GM18499 (cell line): ENCODE data around the gene GLIPR2.
"Not testable (repeated sequence)": the region's sequence is repeated elsewhere in the genome, so short reads cannot be mapped to it uniquely, and the experiment has no call there.

Source experiments
- ATAC-seq: cut with Tn5 transposase; IDR thresholded peaks from one replicate; pipeline ENCODE4 v1.9.1; 2021; ENCODE audit warnings: moderate number of reproducible peaks; ENCODE audit not compliant: insufficient read depth, unreplicated experiment

The GLIPR2 gene

GRCh38 chr9:36136272-36136893, at the start of gene GLIPR2:
TSS of gene GLIPR2 (plus strand) at chr9:36136733. CDS start at chr9:36136779, 46 bp downstream.
- peak; percentile 69 for ATAC-seq

GRCh38 chr9:36087054-36087453, 49.5 kb upstream of the GLIPR2 start:
- not testable (repeated sequence) for ATAC-seq

GRCh38 chr9:36088020-36088419, 48.5 kb upstream of the GLIPR2 start:
- ATAC-seq: no peak

GRCh38 chr9:36091026-36091953, 45.2 kb upstream of the GLIPR2 start:
- ATAC-seq: no peak

- no peak for ATAC-seq
Measured at GRCh38 chr9:36092014-36092413, 44.5 kb upstream of the GLIPR2 start.

GRCh38 chr9:36092509-36093215, 43.9 kb upstream of the GLIPR2 start:
- ATAC-seq: peak; percentile 87

GRCh38 chr9:36093384-36093783, 43.1 kb upstream of the GLIPR2 start:
- ATAC-seq: no peak

- no peak for ATAC-seq
Measured at GRCh38 chr9:36099718-36100117, 36.8 kb upstream of the GLIPR2 start.

- ATAC-seq: no peak
Measured at GRCh38 chr9:36100532-36100931, 36.0 kb upstream of the GLIPR2 start.

- ATAC-seq: no peak
Measured at GRCh38 chr9:36101916-36102741, 34.4 kb upstream of the GLIPR2 start.

GRCh38 chr9:36102742-36103495, 33.6 kb upstream of the GLIPR2 start:
- ATAC-seq: peak; percentile 68

- no peak for ATAC-seq
Measured at GRCh38 chr9:36109071-36109470, 27.5 kb upstream of the GLIPR2 start.

GRCh38 chr9:36110434-36110833, 26.1 kb upstream of the GLIPR2 start:
- no peak for ATAC-seq

GRCh38 chr9:36112516-36112915, 24.0 kb upstream of the GLIPR2 start:
- ATAC-seq: no peak

GRCh38 chr9:36113999-36114398, 22.5 kb upstream of the GLIPR2 start:
- ATAC-seq: no peak

- no peak for ATAC-seq
Measured at GRCh38 chr9:36116593-36116992, 19.9 kb upstream of the GLIPR2 start.

GRCh38 chr9:36118201-36118600, 18.3 kb upstream of the GLIPR2 start:
- ATAC-seq: no peak

GRCh38 chr9:36118706-36119105, 17.8 kb upstream of the GLIPR2 start:
- ATAC-seq: no peak

- no peak for ATAC-seq
Measured at GRCh38 chr9:36119476-36119875, 17.1 kb upstream of the GLIPR2 start.
